HG03175 (cell line): ENCODE measurements around the gene ZSCAN29.

Experiments used
- ATAC-seq: cut with Tn5 transposase; IDR thresholded peaks from one replicate; pipeline ENCODE4 v1.9.1; 2021; ENCODE audit warnings: mild to moderate bottlenecking, moderate library complexity; ENCODE audit not compliant: unreplicated experiment

Gene ZSCAN29

DNA sequence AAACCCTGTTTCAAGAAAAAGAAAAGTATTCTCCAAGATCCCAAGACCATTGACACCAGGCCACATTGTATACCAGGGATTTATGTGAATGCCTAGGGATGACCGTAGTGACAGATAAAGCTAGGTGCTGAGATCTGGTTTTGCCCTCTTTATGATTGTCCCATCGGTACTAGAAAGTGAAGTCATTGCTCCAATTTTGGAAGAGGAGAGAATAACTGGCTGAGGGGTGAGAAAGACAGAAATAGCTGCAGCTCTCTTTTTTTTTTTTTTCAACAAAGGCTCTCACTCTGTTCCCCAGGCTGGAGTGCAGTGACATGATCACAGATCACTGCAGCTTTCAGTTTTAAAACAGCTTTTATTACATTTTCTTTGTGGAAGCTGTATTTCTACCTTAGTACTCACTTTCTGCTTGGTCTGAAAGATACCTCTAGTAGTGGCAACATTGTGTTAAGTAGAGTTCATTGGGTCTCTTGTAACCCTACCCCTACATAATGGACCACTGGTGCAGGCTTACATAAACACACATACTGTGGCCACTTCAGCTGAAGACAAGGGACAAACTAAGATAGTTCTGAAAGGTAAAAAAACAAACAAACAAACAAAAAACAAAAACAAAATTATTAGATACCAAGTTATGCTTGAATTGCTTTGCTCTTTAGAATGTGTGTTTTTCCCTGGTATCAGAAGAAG is 18.0 kb downstream of the ZSCAN29 start:
- no peak for ATAC-seq

DNA sequence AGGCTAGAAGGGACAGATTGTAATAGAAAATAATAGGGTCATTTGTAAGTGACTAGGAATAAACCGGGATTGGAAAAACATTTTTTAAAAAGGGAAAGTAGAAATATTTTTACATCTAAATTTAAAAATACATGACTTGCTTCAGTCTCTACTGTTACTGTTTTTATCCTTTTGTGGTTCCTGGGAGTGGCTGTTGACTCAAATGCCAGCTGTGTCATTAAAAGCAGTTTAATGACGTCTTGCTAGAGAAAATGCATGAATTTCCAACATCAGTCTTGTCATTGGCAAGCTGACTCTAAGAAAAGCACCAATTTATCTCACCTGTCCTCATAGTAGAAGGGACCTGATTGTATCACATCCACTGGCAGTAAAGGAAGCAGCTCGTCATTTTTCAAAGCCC is 23.7 kb downstream of the ZSCAN29 start:
- no peak for ATAC-seq

GRCh38 chr15:43346305-43346704 is 24.5 kb downstream of the ZSCAN29 start:
- ATAC-seq, result no peak

- ATAC-seq, result peak; percentile 22
These were observed 40.1 kb downstream of the ZSCAN29 start for GRCh38 chr15:43330780-43331087.

DNA sequence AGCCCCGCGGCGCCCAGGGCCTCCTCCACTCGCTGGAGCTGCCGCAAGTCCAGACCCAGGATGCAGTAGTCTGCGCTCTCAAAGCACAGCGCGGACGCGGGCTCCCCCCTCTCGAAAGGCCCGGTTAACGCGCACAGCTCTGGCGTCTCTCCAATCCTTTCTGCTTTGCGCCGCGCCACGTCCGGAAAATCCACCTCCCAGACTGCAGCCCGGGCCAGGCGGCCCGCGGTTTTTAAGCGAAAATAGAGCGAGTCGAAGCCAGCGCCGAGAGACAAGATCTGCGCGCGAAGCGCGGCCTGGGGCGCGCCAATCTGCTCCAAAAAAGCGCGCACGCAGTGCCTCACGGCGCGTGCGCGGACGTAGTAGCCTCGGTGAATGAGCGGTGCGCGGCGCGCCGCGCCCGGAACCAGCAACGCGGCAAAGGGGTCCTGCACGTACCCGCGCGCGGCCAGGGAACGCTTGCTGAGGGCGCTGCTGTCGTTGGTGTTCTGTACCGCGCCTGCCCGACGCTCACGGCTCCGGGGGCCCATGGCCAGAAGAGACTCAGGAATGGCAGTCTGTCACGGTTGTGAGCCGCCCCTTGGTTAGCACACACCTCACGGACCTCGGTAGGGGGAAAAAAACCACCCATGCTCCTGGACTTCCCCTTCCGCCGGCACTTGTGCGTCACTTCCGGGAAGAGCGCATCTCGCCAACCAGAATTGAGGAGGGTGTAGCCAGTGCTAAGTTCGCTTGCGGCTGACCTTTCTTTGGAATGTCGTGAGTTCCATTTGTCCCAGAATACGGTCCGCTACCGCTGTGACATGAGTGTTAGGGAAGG is 40.7 kb downstream of the ZSCAN29 start, which contains the start of gene LCMT2:
Gene LCMT2 (minus strand): TSS at position 614 of the 820 bp plus-strand sequence. CDS start 84 bp downstream, at position 530.
- ATAC-seq, result peak; percentile 92

DNA sequence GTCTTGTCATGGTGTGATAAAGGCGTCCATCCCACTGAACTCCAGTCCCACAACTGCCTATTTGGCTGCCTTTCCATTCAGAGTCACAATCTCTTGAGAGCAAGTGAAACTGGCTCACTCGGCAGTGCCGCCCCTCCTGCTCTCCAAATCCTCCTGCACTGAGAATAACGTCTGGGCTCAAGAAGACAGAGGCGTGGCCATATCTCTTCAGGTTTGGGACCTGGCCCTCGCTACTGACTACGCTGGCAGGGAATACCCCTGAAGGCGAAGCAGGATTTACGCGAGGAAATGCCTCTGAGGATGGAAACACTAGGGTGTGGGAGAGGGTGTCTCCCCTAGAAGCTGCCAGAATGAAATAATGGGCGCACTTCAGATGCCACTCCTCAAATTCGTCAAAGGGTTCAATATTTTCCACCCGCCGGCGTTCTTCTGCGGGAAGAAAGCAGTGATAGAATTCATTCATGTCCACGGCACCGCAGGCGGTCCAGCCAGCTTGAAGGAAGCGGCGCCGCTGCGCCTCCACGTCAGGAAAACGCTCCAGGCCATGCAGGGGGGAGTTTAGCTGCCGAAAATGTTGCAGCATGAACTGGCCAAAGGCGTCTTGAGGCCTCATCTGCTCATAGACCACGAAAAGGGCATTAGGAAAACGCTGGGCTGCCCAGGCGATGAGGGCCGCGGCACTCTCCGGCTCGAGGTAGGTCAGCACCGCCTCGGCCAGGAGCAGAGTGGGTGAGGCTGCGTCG is 41.5 kb downstream of the ZSCAN29 start:
- no peak for ATAC-seq

DNA sequence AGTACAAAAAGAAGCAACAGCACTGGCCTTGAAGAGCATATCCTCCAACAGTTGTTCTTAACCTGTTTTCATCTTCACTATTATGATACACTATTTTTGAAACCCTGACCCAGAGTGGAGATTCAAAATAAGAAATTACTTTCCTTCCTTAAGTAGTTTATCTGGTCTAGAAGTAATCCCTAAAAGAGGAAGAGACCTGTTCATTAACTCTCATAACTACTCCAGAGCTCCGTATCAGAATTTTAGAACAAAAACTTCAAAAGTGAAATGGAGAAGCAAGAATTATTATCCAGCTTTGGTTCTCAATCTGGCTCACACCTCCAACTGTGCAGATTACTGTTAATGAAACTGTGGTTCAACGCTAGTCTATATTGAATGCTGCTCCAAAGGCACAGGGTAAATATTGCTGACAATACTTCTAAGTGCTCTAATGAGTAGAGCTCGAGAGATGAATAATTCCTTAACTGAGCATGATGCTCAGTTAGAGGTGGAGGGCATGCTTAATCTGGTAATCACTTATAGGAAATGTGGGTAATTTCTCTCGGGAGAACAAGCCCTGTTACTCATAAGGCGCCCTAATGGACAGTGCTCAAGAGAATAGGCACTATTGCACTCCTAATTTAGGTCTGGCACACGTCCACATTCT is 45.7 kb downstream of the ZSCAN29 start:
- no peak for ATAC-seq

GRCh38 chr15:43318990-43319771 is 51.7 kb downstream of the ZSCAN29 start:
- ATAC-seq, result no peak

DNA sequence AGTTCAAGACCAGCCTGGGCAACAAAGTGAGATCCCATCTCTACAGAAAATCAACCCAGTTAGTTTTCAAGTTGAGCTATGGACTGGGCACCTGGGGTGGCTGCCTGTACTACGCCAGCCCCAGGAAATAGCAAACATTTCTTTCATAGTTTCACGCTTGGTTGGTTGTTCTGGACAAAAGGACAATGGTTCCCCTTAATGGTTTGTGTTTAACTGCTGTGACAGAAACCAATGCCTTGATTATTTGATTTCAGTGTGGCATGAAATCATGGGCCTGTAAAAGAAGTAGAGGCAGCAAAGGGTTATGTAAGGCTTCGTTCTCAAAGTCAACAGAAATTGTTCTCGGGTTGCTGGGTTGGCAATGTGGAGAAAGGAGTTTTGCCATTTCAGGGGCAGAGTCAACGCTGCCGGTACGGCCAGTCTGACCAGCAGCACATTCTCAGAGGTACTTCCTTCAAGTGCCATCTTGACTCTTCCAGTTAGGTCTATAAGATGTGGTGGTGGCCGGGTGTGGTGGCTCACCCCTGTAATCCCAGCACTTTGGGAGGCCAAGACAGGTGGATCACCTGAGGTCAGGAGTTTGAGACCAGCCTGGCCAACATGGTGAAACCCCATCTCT is 53.2 kb downstream of the ZSCAN29 start:
- no peak for ATAC-seq

DNA sequence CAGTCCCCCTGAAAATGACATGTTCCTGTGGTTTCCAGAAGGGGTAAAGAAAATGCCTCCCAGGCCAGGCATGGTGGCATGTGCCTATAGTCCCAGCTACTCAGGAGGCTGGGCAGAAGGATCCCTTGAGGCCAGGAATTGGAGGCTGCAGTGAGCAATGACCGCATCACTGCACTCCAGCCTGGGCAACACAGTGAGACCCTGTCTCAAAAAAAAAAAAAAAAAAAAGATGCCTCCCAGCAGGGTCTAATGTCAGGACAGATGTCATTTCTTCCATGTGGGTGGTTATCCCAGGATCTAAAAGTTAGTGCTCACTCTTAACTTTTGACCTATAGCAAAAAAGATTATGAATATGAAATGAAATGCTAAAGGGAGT is 53.9 kb downstream of the ZSCAN29 start:
- no peak for ATAC-seq

- ATAC-seq, result no peak
These were observed 54.5 kb downstream of the ZSCAN29 start for GRCh38 chr15:43316016-43316970.

DNA sequence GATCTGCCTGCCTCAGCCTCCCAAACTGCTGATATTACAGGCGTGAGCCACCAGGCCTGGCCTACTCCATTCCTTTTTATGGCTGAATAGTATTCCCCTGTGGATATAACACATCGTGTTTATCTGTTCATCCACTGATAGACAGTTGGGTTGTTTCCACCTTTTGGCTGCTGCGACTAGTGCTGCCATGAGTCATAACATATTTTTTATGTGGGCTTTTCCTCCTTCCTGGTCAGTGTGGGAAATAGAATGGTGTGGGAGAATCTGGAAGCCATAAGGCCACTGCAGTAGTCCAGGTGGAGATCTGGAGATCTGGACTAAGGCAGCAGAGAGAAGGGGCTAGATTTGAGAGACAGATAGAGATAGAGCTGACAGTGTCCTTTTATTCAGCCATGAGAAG is 56.7 kb downstream of the ZSCAN29 start:
- ATAC-seq, result no peak

- no peak for ATAC-seq
These were observed 58.5 kb downstream of the ZSCAN29 start for GRCh38 chr15:43312378-43312777.
